Endothelial cell of umbilical vein (primary cell): ENCODE data around the gene C17orf75. TPM values are rescaled to one million over a fixed set of nuclear protein-coding genes. Genes with fewer than 3 reads are reported as not detected.
"Not testable (repeated sequence)": the region's sequence is repeated elsewhere in the genome, so short reads cannot be mapped to it uniquely, and the experiment has no call there.

Experiments used
- BruUV-seq: library from RNA; stranded (reverse); fragments of 400-500 nt; replicated peaks from 2 replicates; lab custom pipeline; 2021; lab: Mats Ljungman, UMichigan
- CTCF ChIA-PET: fragments of 300-600, 350-600 bp; sonication (Branson Sonifier 250); formaldehyde crosslinking; loops from one replicate; lab custom pipeline; 2021; ENCODE audit warnings: antibody characterized with exemption, inconsistent platforms; lab: Charles Lee
- POLR2A ChIA-PET: fragments of 300-600, 350-600 bp; sonication (Branson Sonifier 250); formaldehyde crosslinking; loops from one replicate; lab custom pipeline; 2021; ENCODE audit warnings: antibody characterized with exemption, inconsistent platforms; lab: Charles Lee
- DNase-seq: peaks from one replicate; pipeline ENCODE4 v3.0.0-alpha.2; 2011; ENCODE audit warnings: low read depth, low spot score
- FAIRE-seq: peaks from 2 replicates; lab custom pipeline; 2011; peaks lifted over from hg19 to GRCh38; lab: Jason Lieb, UNC
- H2AFZ ChIP-seq: 2 replicates; pipeline ENCODE4 v1.6.0; 2012; ENCODE audit warnings: low read depth, low read length, control low read depth, inconsistent platforms
- H3K27ac ChIP-seq: 2 replicates; pipeline ENCODE4 v1.5.1; 2011; ENCODE audit warnings: low read depth, mild to moderate bottlenecking, control low read depth, low read length, moderate library complexity; ENCODE audit not compliant: insufficient read depth
- H3K27me3 ChIP-seq, 2 experiments: 2 replicates each; pipeline versions ENCODE4 v1.6.0 to v1.6.1; 2011; ENCODE audit warnings: low read length in 2 of 2, mixed read lengths in 1 of 2; ENCODE audit not compliant: control insufficient read depth in 2 of 2, insufficient read depth in 2 of 2
- H3K36me3 ChIP-seq, 2 experiments: 2 replicates in 1 of 2; 3 replicates in 1 of 2; pipeline ENCODE4 v1.5.1; 2011; ENCODE audit warnings: low read length in 2 of 2, mild to moderate bottlenecking in 1 of 2, moderate library complexity in 1 of 2; ENCODE audit not compliant: control insufficient read depth in 2 of 2, insufficient read depth in 2 of 2; ENCODE audit errors: extremely low read depth in 1 of 2
- H3K4me1 ChIP-seq: 3 replicates; pipeline ENCODE4 v1.5.1; 2011; ENCODE audit warnings: mild to moderate bottlenecking, low read length; ENCODE audit not compliant: control insufficient read depth, insufficient read depth; ENCODE audit errors: extremely low read depth
- H3K4me2 ChIP-seq: 2 replicates; pipeline ENCODE4 v1.6.1; 2011; ENCODE audit warnings: low read length, control low read depth, mixed read lengths; ENCODE audit not compliant: insufficient read depth
- H3K4me3 ChIP-seq, 3 experiments: fragments of 200-600 bp in 1 of 3; sonication (generic), shearing (Covaris generic) in 1 of 3; replicated peaks in 1 of 3; 2 replicates each; pipeline ENCODE4 v1.5.1; 2011 to 2016; ENCODE audit warnings: control low read depth in 3 of 3, low read length in 3 of 3, mild to moderate bottlenecking in 2 of 3, inconsistent platforms in 1 of 3, low read depth in 1 of 3, moderate library complexity in 1 of 3; ENCODE audit not compliant: insufficient read depth in 1 of 3
- H3K79me2 ChIP-seq: 2 replicates; pipeline ENCODE4 v1.6.0; 2012; ENCODE audit warnings: low read length, inconsistent platforms; ENCODE audit not compliant: control insufficient read depth, insufficient read depth
- H3K9ac ChIP-seq: replicated peaks from 2 replicates; pipeline ENCODE3; 2011; ENCODE audit warnings: low read length, control low read depth; ENCODE audit not compliant: insufficient read depth; ENCODE audit errors: extremely low read depth
- H3K9me1 ChIP-seq: replicated peaks from 3 replicates; pipeline ENCODE4 v1.6.0; 2011; ENCODE audit warnings: mild to moderate bottlenecking, low read length; ENCODE audit not compliant: control insufficient read depth, insufficient read depth; ENCODE audit errors: extremely low read depth
- H3K9me3 ChIP-seq: replicated peaks from 2 replicates; pipeline ENCODE4 v1.5.1; 2012; ENCODE audit warnings: low read length, inconsistent platforms; ENCODE audit not compliant: control insufficient read depth, insufficient read depth
- H4K20me1 ChIP-seq: replicated peaks from 2 replicates; pipeline ENCODE3; 2011; ENCODE audit warnings: mild to moderate bottlenecking, low read length; ENCODE audit not compliant: control insufficient read depth, insufficient read depth; ENCODE audit errors: extremely low read depth
- CTCF ChIP-seq, 2 donors: IDR thresholded peaks; 1 replicate in 1 of 2; 2 replicates in 1 of 2; pipeline ENCODE4 v1.5.1; 2011; ENCODE audit warnings: low read length in 2 of 2, mild to moderate bottlenecking in 2 of 2, moderate library complexity in 2 of 2, control low read depth in 1 of 2, inconsistent platforms in 1 of 2, low read depth in 1 of 2; ENCODE audit not compliant: insufficient read depth in 1 of 2; ENCODE audit errors: extremely low read depth in 1 of 2
- EZH2 ChIP-seq: IDR thresholded peaks from 2 replicates; pipeline ENCODE4 v1.6.1; 2012; ENCODE audit warnings: borderline replicate concordance, low read depth, mild to moderate bottlenecking, moderate library complexity, low read length, inconsistent platforms; ENCODE audit not compliant: severe bottlenecking
- FOS ChIP-seq: IDR thresholded peaks from 2 replicates; pipeline ENCODE4 v1.6.1; 2011; ENCODE audit warnings: mild to moderate bottlenecking, low read length, moderate library complexity, borderline replicate concordance; ENCODE audit not compliant: insufficient read depth
- GATA2 ChIP-seq: IDR thresholded peaks from 2 replicates; pipeline ENCODE4 v1.7.0; 2011; ENCODE audit warnings: low read depth, mild to moderate bottlenecking, moderate library complexity, mixed read lengths, low read length; ENCODE audit not compliant: insufficient read length, insufficient read depth
- JUN ChIP-seq: IDR thresholded peaks from 2 replicates; pipeline ENCODE4 v1.6.1; 2011; ENCODE audit warnings: borderline replicate concordance, low read depth; ENCODE audit not compliant: insufficient read length, insufficient read depth
- MAX ChIP-seq: IDR thresholded peaks from 2 replicates; pipeline ENCODE4 v1.6.1; 2011; ENCODE audit not compliant: insufficient read depth, insufficient read length
- MYC ChIP-seq: IDR thresholded peaks from one replicate; pipeline ENCODE4 v1.6.1; 2011; ENCODE audit warnings: mild to moderate bottlenecking, low read depth, low read length
- POLR2A ChIP-seq: IDR thresholded peaks from 2 replicates; pipeline ENCODE4 v1.6.1; 2012; ENCODE audit warnings: low read depth, mild to moderate bottlenecking, control low read depth, low read length
- POLR2AphosphoS5 ChIP-seq: IDR thresholded peaks from 2 replicates; pipeline ENCODE4 v1.6.1; 2012; ENCODE audit warnings: low read depth, mild to moderate bottlenecking, control low read depth, low read length, moderate library complexity; ENCODE audit not compliant: insufficient read depth
- dilution Hi-C: fragments of 300-500 bp; cut with MboI; formaldehyde crosslinking; loops from one replicate; pipeline ENCODE4 v1.15.0; 2019; ENCODE audit warnings: low sequenced_read_pairs; ENCODE audit not compliant: extremely low pct_ligation_motif_present
- intact Hi-C: fragments of 100-400 bp; cut with micrococcal nuclease; formaldehyde crosslinking; loops from one replicate; pipeline ENCODE4 v1.10.0; 2022
- polyA plus RNA-seq, 4 experiments: library from polyadenylated mRNA; depleted of rRNA in 3 of 4; stranded (reverse) in 3 of 4; unstranded in 1 of 4; fragments of >200 nt; gene quantifications; 2 replicates each; pipeline versions ENCODE4 v1.2.1 to v1.2.3, GENCODE V29; 2011 to 2012; ENCODE audit warnings: missing spikeins in 1 of 4
- total RNA-seq: library from RNA; stranded (reverse); gene quantifications from 2 replicates; pipeline ENCODE4 v1.2.3, GENCODE V29; 2021

Gene C17orf75
- total and polyA plus RNA-seq, 2 donors (not counting 3 experiments of a cell fraction or from before 2014, with no cell fraction given) = 8.8 to 21.5 TPM

- H3K9ac ChIP-seq = no peak overlapping the region
- ChIA-PET POLR2A (no interaction called here), CTCF (interaction anchor here (1.2 to 4.9 kb wide), 3 partner anchors 63 to 114 kb away, joined by 3 to 94 read pairs (median 11); no protein-coding TSS in a partner anchor)
- H3K27ac ChIP-seq = no peak overlapping the region
- DNase-seq (no peak), FAIRE-seq (no peak)
- no peaks in the 10 kb centered on the region for H3K36me3 ChIP-seq
- no peaks in the 10 kb centered on the region for H3K9me1 ChIP-seq
- H3K4me2 ChIP-seq = no peak overlapping the region
- no peaks in the 10 kb centered on the region for H3K4me1 ChIP-seq
- H3K79me2 ChIP-seq = no peaks in the 10 kb centered on the region
- no peaks in the 10 kb centered on the region for H3K9me3 ChIP-seq
- H2AFZ ChIP-seq = no peak overlapping the region
- dilution Hi-C loops = no loop called here
- no peak for TF ChIP-seq MYC
- no peak for TF ChIP-seq POLR2AphosphoS5
- TF ChIP-seq CTCF (IDR thresholded peaks at IDR 0.05; ENCODE audit: extremely low read depth in 1 of 2, insufficient read depth in 1 of 2, low read depth in 1 of 2, low read length in 2 of 2) = no peak
- no peak for TF ChIP-seq JUN
- TF ChIP-seq FOS = no peak
- no peak for TF ChIP-seq MAX
- no peak for TF ChIP-seq GATA2
- TF ChIP-seq POLR2A = no peak
- TF ChIP-seq EZH2 = no peak
- H3K27me3 ChIP-seq = peaks cover 9 to 10% of the 10 kb centered on the region in 2 experiments
- no peaks in the 10 kb centered on the region for H4K20me1 ChIP-seq
- intact Hi-C loops = loop anchor here (10.0 kb wide), 1 partner anchor 313 kb away; the partner anchor contains the start of gene LRRC37B
- BruUV-seq = no TSS peak
- H3K4me3 ChIP-seq = no peak overlapping the region
Observed at GRCh38 chr17:32317353-32317752, 24.6 kb downstream of the C17orf75 start.

GRCh38 chr17:32316653-32317052 is 25.3 kb downstream of the C17orf75 start:
- H3K9me3 ChIP-seq, DNase-seq, FAIRE-seq, H2AFZ ChIP-seq, dilution Hi-C loops, POLR2A ChIA-PET, H3K36me3 ChIP-seq, H4K20me1 ChIP-seq, H3K79me2 ChIP-seq, H3K4me3 ChIP-seq, H3K4me2 ChIP-seq, H3K4me1 ChIP-seq, H3K27ac ChIP-seq, H3K9me1 ChIP-seq, BruUV-seq, H3K9ac ChIP-seq: not testable (repeated sequence)
- intact Hi-C loops = loop anchor here (10.0 kb wide), 1 partner anchor 312 kb away; the partner anchor contains the start of gene LRRC37B
- CTCF ChIA-PET = interaction anchor here (0.9 to 4.9 kb wide), 7 partner anchors 13 to 77 kb away, joined by 3 to 94 read pairs (median 3); no protein-coding TSS in a partner anchor
- H3K27me3 ChIP-seq = peaks cover 9 to 10% of the 10 kb centered on the region in 2 experiments
